Measurements from ENCODE around the gene DNAH1. TPM values are rescaled to one million over a fixed set of nuclear protein-coding genes. Genes with fewer than 3 reads are reported as not detected.

The DNAH1 gene
- total RNA-seq, 1 donor from 2014 or later = 0.80 TPM

GRCh38 chr3:52440671-52441070, 124.6 kb downstream of the DNAH1 start:
- no peak for DNase-seq (ENCODE audit: low spot score)
- no peaks in the 10 kb centered on the region for H3K4me1 Mint-ChIP-seq
- Histone ChIP-seq H3K9me3 (ENCODE audit: low read depth) (no peaks in the 10 kb centered on the region), H3F3A (ENCODE audit: low read depth) (no peaks in the 10 kb centered on the region), H2AFZ (replicated peaks) (no peak overlapping the region), H4K20me1 (ENCODE audit: low read depth) (no peaks in the 10 kb centered on the region), H3K27me3 (no peaks in the 10 kb centered on the region), H3K4me2 (no peak overlapping the region), H3K36me3 (no peaks in the 10 kb centered on the region), H3K4me3 (no peak overlapping the region), H3K4me1 (no peaks in the 10 kb centered on the region), H3K79me2 (ENCODE audit: low read depth) (no peaks in the 10 kb centered on the region), H3K9ac (no peak overlapping the region), H3K27ac (no peak overlapping the region)
- H3K9me3 Mint-ChIP-seq = no peaks in the 10 kb centered on the region
- H3K27ac Mint-ChIP-seq = no peak overlapping the region
- H3K36me3 Mint-ChIP-seq = no peaks in the 10 kb centered on the region
- H3K4me3 Mint-ChIP-seq = no peak overlapping the region
- no peak for TF ChIP-seq EZH2phosphoT487 (IDR thresholded peaks at IDR 0.05)
- TF ChIP-seq EZH2 (IDR thresholded peaks at IDR 0.05) = no peak
- no peak for TF ChIP-seq CTCF (IDR thresholded peaks at IDR 0.05)
- H3K27me3 Mint-ChIP-seq (ENCODE audit: insufficient read depth, low read depth) = peaks cover 6% of the 10 kb centered on the region

- no peaks in the 10 kb centered on the region for H3K9me3 ChIP-seq (ENCODE audit: low read depth)
- DNase-seq (ENCODE audit: low spot score) = no peak
- no peaks in the 10 kb centered on the region for H3K9me3 Mint-ChIP-seq
- peaks cover 6% of the 10 kb centered on the region for H3K27me3 Mint-ChIP-seq (ENCODE audit: insufficient read depth, low read depth)
- H3K4me3 Mint-ChIP-seq = no peak overlapping the region
- TF ChIP-seq CTCF (IDR thresholded peaks at IDR 0.05) (no peak), EZH2phosphoT487 (IDR thresholded peaks at IDR 0.05) (no peak), EZH2 (IDR thresholded peaks at IDR 0.05) (no peak)
- no peaks in the 10 kb centered on the region for H4K20me1 ChIP-seq (ENCODE audit: low read depth)
- H3K79me2 ChIP-seq (ENCODE audit: low read depth) = no peaks in the 10 kb centered on the region
- no peak overlapping the region for H3K27ac ChIP-seq
- H3F3A ChIP-seq (ENCODE audit: low read depth) = no peaks in the 10 kb centered on the region
- H3K4me2 ChIP-seq = no peak overlapping the region
- H3K36me3 Mint-ChIP-seq = no peaks in the 10 kb centered on the region
- no peaks in the 10 kb centered on the region for H3K27me3 ChIP-seq
- no peak overlapping the region for H3K4me3 ChIP-seq
- no peaks in the 10 kb centered on the region for H3K4me1 Mint-ChIP-seq
- H3K9ac ChIP-seq = no peak overlapping the region
- H2AFZ ChIP-seq (replicated peaks) = no peak overlapping the region
- no peak overlapping the region for H3K27ac Mint-ChIP-seq
- no peaks in the 10 kb centered on the region for H3K36me3 ChIP-seq
- no peaks in the 10 kb centered on the region for H3K4me1 ChIP-seq
Measured at GRCh38 chr3:52441091-52441771, 125.1 kb downstream of the DNAH1 start.

GRCh38 chr3:52441772-52442332, 125.7 kb downstream of the DNAH1 start:
- Mint-ChIP-seq H3K9me3 (no peaks in the 10 kb centered on the region), H3K36me3 (no peaks in the 10 kb centered on the region)
- no peaks in the 10 kb centered on the region for H3K36me3 ChIP-seq

More at GRCh38 chr3:52441772-52442332, 125.7 kb downstream of the DNAH1 start:
- no peaks in the 10 kb centered on the region for H4K20me1 ChIP-seq (ENCODE audit: low read depth)
- H3F3A ChIP-seq (ENCODE audit: low read depth) = no peaks in the 10 kb centered on the region
- H3K27ac Mint-ChIP-seq = no peak overlapping the region
- no peaks in the 10 kb centered on the region for H3K27me3 ChIP-seq
- no peak overlapping the region for H3K27ac ChIP-seq
- DNase-seq (ENCODE audit: low spot score) = no peak
- no peaks in the 10 kb centered on the region for H3K79me2 ChIP-seq (ENCODE audit: low read depth)
- no peak overlapping the region for H2AFZ ChIP-seq (replicated peaks)
- no peak overlapping the region for H3K9ac ChIP-seq
- no peak overlapping the region for H3K4me2 ChIP-seq
- no peak overlapping the region for H3K4me3 Mint-ChIP-seq
- no peaks in the 10 kb centered on the region for H3K9me3 ChIP-seq (ENCODE audit: low read depth)
- H3K27me3 Mint-ChIP-seq (ENCODE audit: insufficient read depth, low read depth) = peaks cover 6% of the 10 kb centered on the region
- H3K4me1 ChIP-seq = no peaks in the 10 kb centered on the region
- H3K4me1 Mint-ChIP-seq = peaks cover under 1% of the 10 kb centered on the region
- no peak overlapping the region for H3K4me3 ChIP-seq
- TF ChIP-seq EZH2 (IDR thresholded peaks at IDR 0.05) = no peak
- no peak for TF ChIP-seq EZH2phosphoT487 (IDR thresholded peaks at IDR 0.05)
- no peak for TF ChIP-seq CTCF (IDR thresholded peaks at IDR 0.05)

All from neural progenitor cell (in vitro differentiated cells).